ENCODE results near the gene GSTM2. TPM values are rescaled to one million over a fixed set of nuclear protein-coding genes. Genes with fewer than 3 reads are reported as not detected.
"Not testable (repeated sequence)": the region's sequence is repeated elsewhere in the genome, so short reads cannot be mapped to it uniquely, and the experiment has no call there.

GSTM2 gene
- total RNA-seq, 1 donor from 2014 or later = 75.6 TPM

- not testable (repeated sequence) for H3K27me3 Mint-ChIP-seq; DNase-seq (ENCODE audit: extremely low spot score, unreplicated experiment); H3K27ac Mint-ChIP-seq; H3K36me3 Mint-ChIP-seq; H3K4me1 Mint-ChIP-seq (ENCODE audit: unreplicated experiment); H3K4me3 Mint-ChIP-seq
- peaks cover 19% of the 10 kb centered on the region for H3K9me3 Mint-ChIP-seq
Measured at GRCh38 chr1:109711593-109712320, 43.9 kb downstream of the GSTM2 start, which contains the start of gene GSTM5. Gene GSTM5 (plus strand): TSS chr1:109712251. CDS start chr1:109712313, 62 bp downstream.

- no peaks in the 10 kb centered on the region for H3K27me3 Mint-ChIP-seq
- H3K36me3 Mint-ChIP-seq = peaks cover 4% of the 10 kb centered on the region
- no peak for TF ChIP-seq CTCF (conservative IDR thresholded peaks at IDR 0.05)
- peaks cover 16% of the 10 kb centered on the region for H3K9me3 Mint-ChIP-seq
- H3K4me1 Mint-ChIP-seq (ENCODE audit: unreplicated experiment) = peaks cover 1% of the 10 kb centered on the region
- H3K4me3 Mint-ChIP-seq = no peak overlapping the region
- no peak for DNase-seq (ENCODE audit: extremely low spot score, unreplicated experiment)
- H3K27ac Mint-ChIP-seq = no peak overlapping the region
Measured at GRCh38 chr1:109712321-109712864, 44.5 kb downstream of the GSTM2 start.

GRCh38 chr1:109713636-109714035, 45.8 kb downstream of the GSTM2 start:
- TF ChIP-seq CTCF (conservative IDR thresholded peaks at IDR 0.05) = no peak
- no peaks in the 10 kb centered on the region for H3K27me3 Mint-ChIP-seq
- no peak for DNase-seq (ENCODE audit: extremely low spot score, unreplicated experiment)
- H3K36me3 Mint-ChIP-seq = no peaks in the 10 kb centered on the region
- H3K9me3 Mint-ChIP-seq = peaks cover 7% of the 10 kb centered on the region
- H3K4me3 Mint-ChIP-seq = no peak overlapping the region
- H3K27ac Mint-ChIP-seq = no peak overlapping the region
- H3K4me1 Mint-ChIP-seq (ENCODE audit: unreplicated experiment) = peaks cover 4% of the 10 kb centered on the region

GRCh38 chr1:109714661-109715372, 47.0 kb downstream of the GSTM2 start:
- no peak for DNase-seq (ENCODE audit: extremely low spot score, unreplicated experiment)
- H3K27me3 Mint-ChIP-seq = no peaks in the 10 kb centered on the region
- no peaks in the 10 kb centered on the region for H3K36me3 Mint-ChIP-seq
- peaks cover 4% of the 10 kb centered on the region for H3K4me1 Mint-ChIP-seq (ENCODE audit: unreplicated experiment)
- H3K27ac Mint-ChIP-seq = no peak overlapping the region
- no peak overlapping the region for H3K4me3 Mint-ChIP-seq
- H3K9me3 Mint-ChIP-seq = no peaks in the 10 kb centered on the region
- TF ChIP-seq CTCF (conservative IDR thresholded peaks at IDR 0.05) = no peak

GRCh38 chr1:109716121-109716520, 48.3 kb downstream of the GSTM2 start:
- H3K27me3 Mint-ChIP-seq = no peaks in the 10 kb centered on the region
- no peak for TF ChIP-seq CTCF (conservative IDR thresholded peaks at IDR 0.05)
- no peaks in the 10 kb centered on the region for H3K36me3 Mint-ChIP-seq
- no peak overlapping the region for H3K4me3 Mint-ChIP-seq
- no peak overlapping the region for H3K27ac Mint-ChIP-seq
- DNase-seq (ENCODE audit: extremely low spot score, unreplicated experiment) = no peak
- H3K9me3 Mint-ChIP-seq = no peaks in the 10 kb centered on the region
- peaks cover 4% of the 10 kb centered on the region for H3K4me1 Mint-ChIP-seq (ENCODE audit: unreplicated experiment)

- TF ChIP-seq CTCF (conservative IDR thresholded peaks at IDR 0.05) = no peak
- Mint-ChIP-seq H3K27ac (no peak overlapping the region), H3K27me3 (no peaks in the 10 kb centered on the region), H3K9me3 (no peaks in the 10 kb centered on the region), H3K36me3 (no peaks in the 10 kb centered on the region), H3K4me3 (no peak overlapping the region), H3K4me1 (ENCODE audit: unreplicated experiment) (peaks cover 4% of the 10 kb centered on the region)
- no peak for DNase-seq (ENCODE audit: extremely low spot score, unreplicated experiment)
Measured at GRCh38 chr1:109716570-109717090, 48.8 kb downstream of the GSTM2 start.

Data from type B pancreatic cell (in vitro differentiated cells).